Ramos (cell line): Measurements from ENCODE around the gene DSCAML1.
"Not testable (repeated sequence)": the region's sequence is repeated elsewhere in the genome, so short reads cannot be mapped to it uniquely, and the experiment has no call there.

Source experiments
- in situ Hi-C: fragments of 300-500 bp; cut with MboI; formaldehyde crosslinking; loops from one replicate; pipeline ENCODE4 v1.14.3; 2022; ENCODE audit warnings: low sequenced_read_pairs; ENCODE audit not compliant: unreplicated experiment

The DSCAML1 gene

GRCh38 chr11:117467770-117468169 lies 329.2 kb downstream of the DSCAML1 start:
- in situ Hi-C loops, result no loop called here

DNA sequence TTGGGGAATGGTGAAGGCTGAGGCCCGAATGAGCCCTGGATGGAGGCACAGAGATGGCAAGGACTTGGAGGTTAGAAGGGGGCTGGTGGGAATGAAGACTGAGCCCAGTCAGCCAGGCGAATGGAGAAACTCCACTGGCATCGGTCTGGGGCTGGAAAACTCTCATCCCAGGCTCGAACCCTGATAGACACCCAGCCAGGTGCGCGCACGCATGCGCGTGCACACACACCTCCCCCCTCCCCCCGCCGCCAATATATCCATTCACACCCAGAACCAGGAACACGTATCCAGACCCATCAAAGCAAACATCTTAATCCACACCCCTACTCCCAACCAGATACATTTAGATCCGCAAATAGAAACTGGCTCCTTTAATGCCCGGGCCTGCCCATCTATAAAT lies 330.1 kb downstream of the DSCAML1 start:
- in situ Hi-C loops, result no loop called here

DNA sequence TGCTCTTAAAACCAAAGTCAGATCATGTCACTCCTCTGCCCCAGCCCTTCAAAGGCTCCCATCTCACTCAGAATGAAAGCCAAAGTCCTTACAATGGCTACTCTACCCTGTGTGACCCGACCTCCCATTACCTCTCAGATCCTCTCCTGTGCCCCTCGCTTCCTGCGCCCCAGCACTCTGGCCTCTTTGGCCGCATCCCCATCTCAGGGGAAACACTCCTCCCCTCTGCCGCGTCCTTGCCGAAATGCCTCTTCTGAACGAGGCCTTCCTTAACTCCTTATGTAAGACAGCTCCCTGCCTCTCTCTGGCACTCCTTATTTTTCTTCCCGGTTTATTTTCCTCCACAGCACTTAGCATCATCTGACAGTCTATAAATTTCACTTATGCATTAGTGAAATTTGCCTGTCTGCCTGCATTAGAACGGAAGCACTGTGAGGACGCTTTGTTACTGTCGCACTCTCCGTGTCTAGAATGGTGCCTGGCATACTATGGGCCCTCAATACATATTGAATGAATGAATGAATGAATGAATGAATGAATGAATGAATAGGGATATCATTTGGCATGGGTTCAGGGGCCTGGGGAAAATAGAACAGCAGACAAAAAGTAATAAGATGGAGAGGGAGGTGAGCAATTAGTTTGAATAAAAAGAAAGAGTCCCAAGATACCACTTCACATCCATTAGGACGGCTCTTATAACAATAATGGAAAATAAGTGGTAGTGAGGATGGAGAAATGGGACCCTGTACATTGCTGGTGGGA lies 331.6 kb downstream of the DSCAML1 start:
- in situ Hi-C loops, result no loop called here

DNA sequence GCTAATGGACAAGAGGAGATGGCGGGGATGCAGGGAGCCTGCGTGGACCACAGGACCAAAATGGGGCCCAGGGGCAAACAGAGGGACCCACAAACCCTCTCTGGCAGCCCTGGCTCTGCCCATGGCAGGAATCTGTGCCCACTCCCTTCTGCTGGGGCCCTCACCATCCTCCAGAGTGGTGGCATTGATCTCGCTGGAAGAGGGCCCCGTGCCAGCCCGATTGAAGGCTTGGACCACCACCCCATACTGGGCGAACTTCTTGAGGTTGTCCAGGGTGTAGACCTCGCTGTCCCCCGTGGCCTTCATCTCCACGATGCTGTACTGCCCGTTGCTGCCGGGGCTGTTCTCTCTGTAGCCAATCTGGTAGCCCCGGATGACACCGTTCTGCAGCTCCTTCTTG lies 332.2 kb downstream of the DSCAML1 start:
- in situ Hi-C loops, result no loop called here

DNA sequence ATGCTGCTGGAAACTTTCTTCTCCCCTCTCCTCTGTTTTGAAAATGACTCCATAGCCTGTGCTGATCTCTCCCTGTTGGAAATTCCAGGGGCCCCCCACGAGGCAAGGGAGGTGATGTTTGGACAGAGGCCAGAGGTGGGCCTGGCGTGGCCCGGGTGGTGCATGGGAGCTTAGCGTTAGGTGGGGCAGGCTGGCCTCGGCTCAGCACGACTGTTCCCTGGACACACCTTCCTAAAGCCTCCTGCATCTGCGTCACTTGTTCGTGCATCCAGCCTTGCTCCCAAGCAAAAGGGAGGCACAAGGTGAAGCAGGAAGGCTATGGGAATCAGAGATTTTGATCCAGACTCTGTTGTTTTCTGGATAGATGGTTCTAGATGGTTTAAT lies 334.2 kb downstream of the DSCAML1 start:
- in situ Hi-C loops, result no loop called here

DNA sequence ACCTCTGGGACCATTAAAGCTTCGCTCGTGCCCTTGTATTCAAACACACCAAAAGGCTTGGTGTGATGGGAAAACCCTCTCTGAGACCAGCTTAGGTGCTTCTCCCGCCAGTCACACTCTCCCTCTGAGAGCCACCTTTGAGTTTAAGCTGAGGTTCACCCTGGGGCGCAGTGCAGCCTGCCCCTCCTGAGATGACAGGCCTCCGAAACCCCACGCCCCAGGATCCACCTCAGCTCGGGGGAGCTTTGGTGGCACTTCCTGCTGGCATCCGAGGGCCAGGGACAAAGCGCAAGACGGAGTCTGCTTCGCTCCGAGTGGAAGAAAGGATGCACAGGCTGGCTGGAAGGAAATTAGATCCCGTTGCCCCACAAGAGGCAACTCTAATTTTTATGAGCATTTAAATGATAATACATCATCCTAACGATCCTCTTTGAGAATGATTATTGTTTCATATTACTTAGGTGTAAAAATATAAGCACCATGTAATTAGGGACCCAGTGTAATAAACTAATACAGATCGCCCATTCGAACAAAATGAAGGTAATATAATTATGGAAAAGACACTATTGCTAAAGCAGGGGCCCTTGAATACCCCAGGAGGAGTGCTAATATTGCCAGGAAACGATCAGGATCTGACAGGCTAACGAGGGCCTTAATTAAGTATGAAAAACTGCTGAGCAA lies 334.7 kb downstream of the DSCAML1 start:
- in situ Hi-C loops, result no loop called here

DNA sequence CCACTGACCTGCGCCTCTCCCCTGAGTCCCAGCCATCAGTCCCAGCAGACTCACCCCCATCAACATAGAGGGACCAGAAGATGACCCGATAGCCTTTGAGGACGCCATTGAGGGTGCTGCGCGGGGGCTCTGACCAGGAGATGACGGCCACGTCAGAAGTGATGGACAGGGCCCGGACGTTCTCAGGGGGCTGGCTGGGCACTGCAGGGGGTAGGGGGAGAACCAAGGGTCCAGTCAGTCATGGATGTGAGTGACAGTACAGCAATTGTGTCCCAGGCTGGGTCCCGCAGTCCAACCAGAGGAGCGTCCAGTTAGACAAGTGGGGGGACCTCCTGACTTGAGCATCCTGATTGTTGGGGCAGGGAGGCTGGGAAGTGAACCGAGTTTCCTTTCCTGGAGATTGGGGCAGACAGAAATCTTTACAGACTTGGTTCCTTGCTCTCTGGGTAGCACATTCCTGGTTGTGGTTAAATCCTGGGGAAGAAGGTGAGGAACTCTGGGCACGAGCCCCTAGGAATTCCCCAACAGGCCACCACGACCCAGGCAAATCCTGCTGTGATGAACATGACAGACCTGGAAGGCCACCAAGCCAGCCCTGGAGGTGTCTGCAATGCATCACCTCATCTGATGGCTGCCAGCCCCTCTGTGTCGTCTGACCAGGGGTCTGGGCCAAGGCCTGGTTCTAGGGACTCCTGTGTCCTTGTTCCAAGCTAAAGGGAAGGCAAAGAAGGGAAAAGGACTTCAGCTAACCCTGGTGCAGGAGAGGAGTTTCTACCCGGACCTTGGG lies 335.4 kb downstream of the DSCAML1 start:
- in situ Hi-C loops, result no loop called here

DNA sequence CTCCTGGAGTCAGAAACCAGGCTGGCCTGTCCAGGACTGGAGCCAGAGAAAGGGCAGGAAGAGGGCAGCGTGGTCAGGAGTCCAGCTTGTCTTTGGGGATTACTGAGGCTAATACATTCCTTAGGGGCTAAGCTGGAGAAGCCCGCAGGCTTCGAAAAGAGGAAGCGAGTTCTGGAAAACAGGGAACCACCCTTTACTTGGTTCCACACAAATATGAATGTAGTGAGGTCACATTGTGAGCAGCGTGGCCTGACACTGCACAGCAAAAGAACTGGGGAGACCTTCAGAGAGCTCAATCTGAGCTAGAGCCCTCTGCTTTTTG lies 337.1 kb downstream of the DSCAML1 start:
- in situ Hi-C loops, result no loop called here

GRCh38 chr11:117459123-117459978 lies 337.7 kb downstream of the DSCAML1 start:
- in situ Hi-C loops, result no loop called here

GRCh38 chr11:117458275-117459122 lies 338.5 kb downstream of the DSCAML1 start:
- in situ Hi-C loops, result no loop called here

DNA sequence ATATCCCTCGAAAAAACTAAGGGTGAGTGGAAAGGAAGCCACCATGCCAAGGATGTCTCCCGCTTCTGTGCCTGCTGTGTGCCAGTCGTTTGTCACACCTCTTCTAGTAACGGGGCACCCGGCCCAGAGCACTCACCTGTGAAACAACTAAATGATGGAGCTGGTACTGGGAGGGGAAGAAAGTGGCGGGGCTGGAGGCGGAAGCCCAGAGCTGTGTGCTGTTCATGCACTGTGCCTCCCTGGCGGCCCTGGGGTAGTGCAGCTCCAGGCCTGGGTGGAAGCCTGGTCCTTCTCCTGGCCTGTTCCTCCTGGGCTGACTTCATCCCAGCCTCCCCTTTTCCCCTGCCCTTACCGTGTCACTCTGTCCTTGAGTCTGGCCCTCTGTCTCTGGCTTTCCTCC lies 339.2 kb downstream of the DSCAML1 start:
- in situ Hi-C loops, result no loop called here

DNA sequence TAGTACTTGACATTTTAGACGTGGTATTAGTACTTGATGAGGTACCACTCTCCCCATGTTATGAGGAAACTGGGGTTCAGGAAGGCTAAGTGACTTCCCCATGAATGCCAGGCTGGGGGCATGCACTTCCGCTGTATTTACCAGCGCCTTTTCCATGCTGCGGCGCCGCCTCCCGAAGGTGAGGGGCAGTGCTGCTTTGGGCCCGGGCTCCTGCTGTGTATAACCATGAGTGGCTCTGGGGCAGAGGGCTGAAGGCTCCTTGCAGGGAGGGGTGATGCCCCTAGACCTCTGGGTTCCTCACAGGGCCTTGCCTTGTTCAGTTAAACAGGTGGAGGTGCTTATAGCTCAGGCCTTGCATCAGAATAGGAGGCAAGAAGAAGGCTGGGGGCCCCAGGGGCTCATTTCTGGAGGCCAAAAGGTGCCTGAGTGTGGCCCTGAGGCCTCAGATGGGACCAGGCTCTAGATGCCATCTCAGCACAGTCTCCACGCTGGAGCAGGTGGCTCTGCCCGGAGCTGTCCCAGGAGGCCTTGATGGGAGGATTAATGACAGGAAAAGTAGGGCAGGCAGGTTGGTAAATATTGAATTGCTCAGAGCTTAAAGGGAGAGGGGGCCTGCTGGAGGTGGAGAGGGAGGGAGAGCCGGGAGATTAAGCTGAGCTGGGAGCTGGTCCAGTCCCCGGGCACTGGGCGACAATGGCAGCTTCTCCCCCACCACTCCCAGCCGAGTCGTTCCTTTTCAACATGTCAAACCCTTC lies 339.8 kb downstream of the DSCAML1 start:
- in situ Hi-C loops, result no loop called here

GRCh38 chr11:117456721-117457029 lies 340.3 kb downstream of the DSCAML1 start:
- in situ Hi-C loops, result not testable (repeated sequence)

GRCh38 chr11:117456027-117456720 lies 340.8 kb downstream of the DSCAML1 start:
- in situ Hi-C loops, result no loop called here

GRCh38 chr11:117454564-117454917 lies 342.5 kb downstream of the DSCAML1 start:
- in situ Hi-C loops, result no loop called here

DNA sequence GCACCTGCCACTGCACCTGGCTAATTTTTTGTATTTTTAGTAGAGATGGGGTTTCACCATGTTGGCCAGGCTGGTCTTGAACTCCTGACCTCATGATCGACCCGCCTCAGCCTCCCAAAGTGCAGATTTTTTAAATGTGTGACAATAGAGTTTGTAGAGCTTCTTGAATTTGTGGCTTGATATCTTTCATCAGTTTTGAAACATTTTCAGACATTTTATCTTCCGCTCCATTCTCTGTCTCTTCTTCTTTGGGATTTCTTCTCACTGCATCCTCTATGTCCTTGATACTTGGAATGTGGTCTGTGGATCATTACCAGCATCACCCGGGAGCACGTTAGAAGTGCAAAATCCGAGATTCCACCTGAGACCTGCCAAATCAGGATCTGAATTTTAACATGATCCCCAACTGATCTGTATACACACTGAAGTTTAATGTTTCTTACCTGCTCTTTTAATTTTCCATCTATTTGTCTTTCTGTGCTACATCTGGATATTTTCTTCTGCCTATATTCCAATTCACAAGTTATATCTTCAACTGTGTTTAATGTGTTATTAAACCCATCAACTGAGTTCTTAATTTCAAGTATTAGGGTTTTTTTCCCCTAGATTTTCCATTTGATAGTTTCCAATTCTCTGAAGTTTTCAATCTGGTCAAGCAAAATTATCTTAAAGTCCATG lies 343.0 kb downstream of the DSCAML1 start:
- in situ Hi-C loops, result no loop called here

- in situ Hi-C loops, result no loop called here
Observed at GRCh38 chr11:117449111-117449693, 347.8 kb downstream of the DSCAML1 start.
